HL-60 (cell line): Measurements from ENCODE around the gene TLR9.

ENCODE experiments used
- DNase-seq, 2 experiments: peaks; one replicate each; pipeline ENCODE4 v3.0.0-alpha.2; 2010 to 2020; ENCODE audit warnings: low read depth in 1 of 2, low spot score in 1 of 2
- H3K27ac ChIP-seq: fragments of 250-450 bp; sonication (Bioruptor Pico); replicated peaks from 2 replicates; pipeline ENCODE4 v1.5.1; 2020; ENCODE audit warnings: mild to moderate bottlenecking, moderate library complexity
- H3K27me3 ChIP-seq: fragments of 250-450 bp; sonication (Bioruptor Pico); 2 replicates; pipeline ENCODE4 v1.5.1; 2021; ENCODE audit warnings: mild to moderate bottlenecking, moderate library complexity; ENCODE audit not compliant: insufficient read depth, poor library complexity, severe bottlenecking
- H3K4me3 ChIP-seq: replicated peaks from 2 replicates; pipeline ENCODE4 v1.5.1; 2011; ENCODE audit warnings: mild to moderate bottlenecking, control low read depth, low read length; ENCODE audit not compliant: insufficient read depth
- GABPA ChIP-seq: IDR thresholded peaks from 2 replicates; pipeline ENCODE4 v1.6.1; 2012; ENCODE audit warnings: low read depth
- POLR2AphosphoS5 ChIP-seq: IDR thresholded peaks from 2 replicates; pipeline ENCODE4 v1.6.1; 2012; ENCODE audit warnings: low read depth
- SPI1 ChIP-seq: IDR thresholded peaks from 2 replicates; pipeline ENCODE4 v1.6.1; 2012; ENCODE audit warnings: low read depth, mild to moderate bottlenecking, borderline replicate concordance
- TF ChIP-seq, protein P1 (sequence below): IDR thresholded peaks from one replicate; pipeline ENCODE4 v1.5.1; 2011; ENCODE audit warnings: low read length, control low read depth, inconsistent platforms; ENCODE audit not compliant: insufficient read depth
- TF ChIP-seq, protein P2 (sequence below): IDR thresholded peaks from 2 replicates; pipeline ENCODE4 v1.6.1; 2012; ENCODE audit warnings: low read depth; ENCODE audit not compliant: insufficient replicate concordance

TLR9 gene

DNA sequence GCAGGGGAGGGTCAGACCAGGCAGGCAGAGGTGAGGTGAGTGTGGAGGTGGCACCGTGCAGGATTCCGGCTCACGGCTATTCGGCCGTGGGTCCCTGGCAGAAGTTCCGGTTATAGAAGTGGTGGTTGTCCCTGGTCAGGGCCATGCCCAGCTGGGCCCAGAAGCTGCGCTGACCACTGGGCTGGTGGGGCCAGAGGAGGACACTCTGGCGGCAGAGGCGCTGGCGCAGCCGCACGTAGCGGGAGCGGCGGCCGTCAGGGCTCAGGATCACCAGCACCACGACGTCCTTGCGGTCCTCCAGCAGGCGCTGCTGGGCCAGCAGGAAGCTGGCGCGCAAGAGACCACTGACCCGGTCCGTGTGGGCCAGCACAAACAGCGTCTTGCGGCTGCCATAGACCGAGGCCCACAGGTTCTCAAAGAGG lies 4.3 kb downstream of the TLR9 start:
- DNase-seq, result no peak
- no peak overlapping the region for H3K4me3 ChIP-seq
- TF ChIP-seq, protein P1, sequence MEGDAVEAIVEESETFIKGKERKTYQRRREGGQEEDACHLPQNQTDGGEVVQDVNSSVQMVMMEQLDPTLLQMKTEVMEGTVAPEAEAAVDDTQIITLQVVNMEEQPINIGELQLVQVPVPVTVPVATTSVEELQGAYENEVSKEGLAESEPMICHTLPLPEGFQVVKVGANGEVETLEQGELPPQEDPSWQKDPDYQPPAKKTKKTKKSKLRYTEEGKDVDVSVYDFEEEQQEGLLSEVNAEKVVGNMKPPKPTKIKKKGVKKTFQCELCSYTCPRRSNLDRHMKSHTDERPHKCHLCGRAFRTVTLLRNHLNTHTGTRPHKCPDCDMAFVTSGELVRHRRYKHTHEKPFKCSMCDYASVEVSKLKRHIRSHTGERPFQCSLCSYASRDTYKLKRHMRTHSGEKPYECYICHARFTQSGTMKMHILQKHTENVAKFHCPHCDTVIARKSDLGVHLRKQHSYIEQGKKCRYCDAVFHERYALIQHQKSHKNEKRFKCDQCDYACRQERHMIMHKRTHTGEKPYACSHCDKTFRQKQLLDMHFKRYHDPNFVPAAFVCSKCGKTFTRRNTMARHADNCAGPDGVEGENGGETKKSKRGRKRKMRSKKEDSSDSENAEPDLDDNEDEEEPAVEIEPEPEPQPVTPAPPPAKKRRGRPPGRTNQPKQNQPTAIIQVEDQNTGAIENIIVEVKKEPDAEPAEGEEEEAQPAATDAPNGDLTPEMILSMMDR, result no peak
- no peak for TF ChIP-seq GABPA
- TF ChIP-seq, protein P2, sequence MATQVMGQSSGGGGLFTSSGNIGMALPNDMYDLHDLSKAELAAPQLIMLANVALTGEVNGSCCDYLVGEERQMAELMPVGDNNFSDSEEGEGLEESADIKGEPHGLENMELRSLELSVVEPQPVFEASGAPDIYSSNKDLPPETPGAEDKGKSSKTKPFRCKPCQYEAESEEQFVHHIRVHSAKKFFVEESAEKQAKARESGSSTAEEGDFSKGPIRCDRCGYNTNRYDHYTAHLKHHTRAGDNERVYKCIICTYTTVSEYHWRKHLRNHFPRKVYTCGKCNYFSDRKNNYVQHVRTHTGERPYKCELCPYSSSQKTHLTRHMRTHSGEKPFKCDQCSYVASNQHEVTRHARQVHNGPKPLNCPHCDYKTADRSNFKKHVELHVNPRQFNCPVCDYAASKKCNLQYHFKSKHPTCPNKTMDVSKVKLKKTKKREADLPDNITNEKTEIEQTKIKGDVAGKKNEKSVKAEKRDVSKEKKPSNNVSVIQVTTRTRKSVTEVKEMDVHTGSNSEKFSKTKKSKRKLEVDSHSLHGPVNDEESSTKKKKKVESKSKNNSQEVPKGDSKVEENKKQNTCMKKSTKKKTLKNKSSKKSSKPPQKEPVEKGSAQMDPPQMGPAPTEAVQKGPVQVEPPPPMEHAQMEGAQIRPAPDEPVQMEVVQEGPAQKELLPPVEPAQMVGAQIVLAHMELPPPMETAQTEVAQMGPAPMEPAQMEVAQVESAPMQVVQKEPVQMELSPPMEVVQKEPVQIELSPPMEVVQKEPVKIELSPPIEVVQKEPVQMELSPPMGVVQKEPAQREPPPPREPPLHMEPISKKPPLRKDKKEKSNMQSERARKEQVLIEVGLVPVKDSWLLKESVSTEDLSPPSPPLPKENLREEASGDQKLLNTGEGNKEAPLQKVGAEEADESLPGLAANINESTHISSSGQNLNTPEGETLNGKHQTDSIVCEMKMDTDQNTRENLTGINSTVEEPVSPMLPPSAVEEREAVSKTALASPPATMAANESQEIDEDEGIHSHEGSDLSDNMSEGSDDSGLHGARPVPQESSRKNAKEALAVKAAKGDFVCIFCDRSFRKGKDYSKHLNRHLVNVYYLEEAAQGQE, result no peak
- no peak for TF ChIP-seq SPI1
- TF ChIP-seq POLR2AphosphoS5, result no peak
- H3K27me3 ChIP-seq, result no peaks in the 10 kb centered on the region
- no peak overlapping the region; the same call in 1 of the 2 replicates for H3K27ac ChIP-seq

DNA sequence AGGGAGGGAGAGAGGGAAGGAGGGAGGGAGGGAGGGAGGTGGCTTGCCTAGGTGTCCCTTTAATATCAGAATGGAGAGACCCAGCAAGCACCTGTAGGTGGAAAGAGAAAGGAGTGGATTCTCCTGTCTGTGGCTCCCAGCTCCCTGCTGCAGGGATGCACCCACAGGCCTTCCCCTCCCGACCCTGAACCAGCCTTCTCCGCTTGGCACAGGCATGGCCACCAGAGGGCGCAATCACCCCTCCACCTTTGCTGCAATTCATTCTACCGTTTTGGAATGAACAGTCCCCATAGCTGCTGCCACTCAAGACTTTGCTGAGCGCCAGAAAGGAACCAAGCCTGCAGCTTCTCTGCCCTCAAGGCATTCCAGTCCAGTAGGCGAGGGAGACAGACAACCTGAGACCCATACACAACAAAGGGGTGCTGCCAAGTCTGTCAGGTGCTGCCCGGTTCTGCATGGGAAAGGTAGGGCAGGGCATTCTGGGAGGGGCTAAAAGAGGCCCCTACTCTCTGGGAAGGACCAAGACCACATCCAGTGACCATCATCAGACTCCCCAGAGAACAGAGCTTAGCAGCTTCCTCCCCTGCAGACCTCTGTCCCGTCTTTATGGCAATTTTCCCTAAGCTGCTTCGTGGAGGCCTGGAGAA lies 4.9 kb downstream of the TLR9 start:
- Histone ChIP-seq H3K27ac (peak overlapping the region; percentile 24), H3K27me3 (no peaks in the 10 kb centered on the region), H3K4me3 (no peak overlapping the region)
- peak; percentile 42; the same call in 1 of the 2 replicates for TF ChIP-seq POLR2AphosphoS5
- TF ChIP-seq GABPA, result no peak
- no peak for TF ChIP-seq SPI1
- TF ChIP-seq, protein P2, result no peak
- TF ChIP-seq, protein P1, result peak; percentile 99
- peak in 1 of 2 experiments; percentile 90 for DNase-seq

DNA sequence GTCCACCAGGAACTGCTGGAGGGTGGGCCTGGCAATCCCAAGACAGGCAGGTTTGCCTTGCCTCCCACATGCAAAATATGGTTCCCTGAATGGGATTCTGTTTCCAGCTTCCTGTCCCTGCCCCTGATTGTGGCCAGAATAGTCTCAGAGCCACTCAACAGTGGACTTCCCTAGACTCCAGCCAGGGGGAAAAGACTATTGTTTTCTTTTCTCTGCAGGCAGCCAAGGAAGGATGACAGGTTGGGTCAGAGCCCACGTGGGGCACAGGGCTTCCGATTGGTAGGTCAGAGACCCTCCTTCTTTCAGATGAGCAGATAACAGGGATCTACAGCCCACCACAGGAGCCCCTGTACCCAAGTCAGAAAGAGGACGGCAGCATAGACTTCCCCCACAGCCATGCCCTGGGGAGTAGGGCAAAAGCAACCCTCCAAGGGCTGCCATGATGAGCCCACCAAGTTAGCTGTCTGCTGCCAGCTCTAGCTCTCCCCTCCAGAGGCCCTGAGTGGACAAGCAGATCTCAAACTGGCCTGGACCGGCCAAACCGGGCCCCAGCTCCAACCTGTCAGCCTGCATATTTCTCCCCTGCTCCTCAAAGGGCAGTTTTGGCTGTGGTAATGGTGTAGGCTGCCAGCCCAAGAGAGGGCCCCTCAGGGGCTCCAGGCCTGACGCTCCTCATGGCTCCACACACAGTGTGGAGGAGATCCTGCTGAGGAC lies 6.4 kb downstream of the TLR9 start:
- Histone ChIP-seq H3K4me3 (no peak overlapping the region), H3K27ac (no peak overlapping the region), H3K27me3 (no peaks in the 10 kb centered on the region)
- DNase-seq, result no peak
- TF ChIP-seq POLR2AphosphoS5, result no peak
- TF ChIP-seq, protein P1, result no peak
- TF ChIP-seq GABPA, result no peak
- no peak for TF ChIP-seq SPI1
- TF ChIP-seq, protein P2, result no peak
